Measurements from ENCODE around the gene DHCR24. TPM values are rescaled to one million over a fixed set of nuclear protein-coding genes. Genes with fewer than 3 reads are reported as not detected.

The DHCR24 gene
- total and polyA plus RNA-seq, 2 experiments from 2014 or later = 124 to 453 TPM

GRCh38 chr1:54834007-54834541 lies 52.9 kb downstream of the DHCR24 start:
- Mint-ChIP-seq H3K4me1 (peaks cover 4% of the 10 kb centered on the region; the same call in 1 of the 3 replicates), H3K27ac (no peak overlapping the region), H3K4me3 (no peak overlapping the region), H3K36me3 (ENCODE audit: low read depth) (no peaks in the 10 kb centered on the region), H3K9me3 (no peaks in the 10 kb centered on the region), H3K27me3 (ENCODE audit: insufficient read depth, low read depth, poor library complexity) (peaks cover 11% of the 10 kb centered on the region)
- no peak overlapping the region for H3K4me2 ChIP-seq
- H3K27me3 ChIP-seq (ENCODE audit: insufficient read depth) = no peaks in the 10 kb centered on the region
- no peak for DNase-seq (ENCODE audit: low spot score)
- no peaks in the 10 kb centered on the region for H3K9me2 ChIP-seq (ENCODE audit: insufficient read depth)
- TF ChIP-seq CTCF (conservative IDR thresholded peaks at IDR 0.05; ENCODE audit: low read depth in 2 of 2) = no peak
- no peak for TF ChIP-seq REST (IDR thresholded peaks at IDR 0.05; ENCODE audit: unreplicated experiment)
- no peak for TF ChIP-seq ZNF331 (CRISPR knock-in tag; IDR thresholded peaks at IDR 0.05; ENCODE audit: low read depth)
- TF ChIP-seq JUNB (IDR thresholded peaks at IDR 0.05; ENCODE audit: unreplicated experiment) = no peak
- TF ChIP-seq EZH2 (IDR thresholded peaks at IDR 0.05; ENCODE audit: low read depth, unreplicated experiment) = no peak
- TF ChIP-seq EZH2phosphoT487 (IDR thresholded peaks at IDR 0.05; ENCODE audit: unreplicated experiment) = no peak
- no peak for TF ChIP-seq NANOG (IDR thresholded peaks at IDR 0.05; ENCODE audit: borderline replicate concordance)
- no peak for TF ChIP-seq ZNF114 (CRISPR knock-in tag; IDR thresholded peaks at IDR 0.05)
- no peak for TF ChIP-seq ETS1 (IDR thresholded peaks at IDR 0.05)
- TF ChIP-seq POLR2AphosphoS5 (IDR thresholded peaks at IDR 0.05; ENCODE audit: low read depth) = no peak
- no peak for TF ChIP-seq CREB1 (CRISPR knock-in tag; IDR thresholded peaks at IDR 0.05; ENCODE audit: low read depth)
- no peak for TF ChIP-seq ZNF462 (CRISPR knock-in tag; IDR thresholded peaks at IDR 0.05)
- no peak for TF ChIP-seq STAT1 (IDR thresholded peaks at IDR 0.05; ENCODE audit: unreplicated experiment)
- no peaks in the 10 kb centered on the region for H3K4me1 ChIP-seq (ENCODE audit: insufficient read depth)
- H3K4me3 ChIP-seq = no peak overlapping the region
- no peak for ATAC-seq
- H3K36me3 ChIP-seq (ENCODE audit: insufficient read depth) = no peaks in the 10 kb centered on the region
- no peaks in the 10 kb centered on the region for H3F3A ChIP-seq (replicated peaks; ENCODE audit: low read depth)
- no peak overlapping the region for H2AFZ ChIP-seq
- H3K79me2 ChIP-seq (replicated peaks; ENCODE audit: insufficient read depth) = no peaks in the 10 kb centered on the region
- H4K20me1 ChIP-seq (replicated peaks; ENCODE audit: insufficient read depth) = no peaks in the 10 kb centered on the region
- H3K27ac ChIP-seq (ENCODE audit: low read depth) = no peak overlapping the region
